ENCODE data around the gene MVB12B. TPM values are rescaled to one million over a fixed set of nuclear protein-coding genes. Genes with fewer than 3 reads are reported as not detected.

The MVB12B gene
- total and polyA plus RNA-seq, 10 donors = 2.8 to 52.4 (median 34.8) TPM

GRCh38 chr9:126470241-126470993 lies 143.8 kb downstream of the MVB12B start:
- DNase-seq = peak; percentile 79
- no peak for TF ChIP-seq CTCF (IDR thresholded peaks at IDR 0.05 in 8 of 11, conservative IDR thresholded peaks at IDR 0.05 in 3 of 11)
- Histone ChIP-seq H3K4me1 (peaks cover 41 to 84% (median 61%) of the 10 kb centered on the region in 6 donors), H3K9me3 (no peaks in the 10 kb centered on the region), H3K4me3 (peak overlapping the region in 2 of 8 donors; percentile 30 to 60), H3K27me3 (replicated peaks in 1 of 7) (no peaks in the 10 kb centered on the region), H3K27ac (peak overlapping the region; percentile 65 to 94 (median 84)), H3K36me3 (peaks cover 0 to 22% (median 0%) of the 10 kb centered on the region in 6 donors)
- intact Hi-C loops (cut with DNase I; ENCODE audit: low total_unique reads) = no loop called here
- 35 to 53% (median 36%) methylated on average over 9 to 12 of the region's 12 CpGs for WGBS, 5 donors

- peak overlapping the region in 5 of 8 donors; percentile 4 to 60 (median 26) for H3K4me3 ChIP-seq
- no peak for TF ChIP-seq POLR2A (IDR thresholded peaks at IDR 0.05)
- peak in 1 of 11 experiments; percentile 19 for TF ChIP-seq CTCF (IDR thresholded peaks at IDR 0.05 in 8 of 11, conservative IDR thresholded peaks at IDR 0.05 in 3 of 11)
- peak; percentile 68 to 89 (median 78) for TF ChIP-seq POLR2AphosphoS5 (IDR thresholded peaks at IDR 0.05)
- intact Hi-C loops (cut with DNase I; ENCODE audit: low total_unique reads) = no loop called here
- H3K4me1 ChIP-seq = peaks cover 41 to 92% (median 61%) of the 10 kb centered on the region in 6 donors
- H3K9me3 ChIP-seq = no peaks in the 10 kb centered on the region
- 18 to 42% (median 25%) methylated on average over 16 to 17 of the region's 17 CpGs for WGBS, 5 donors
- peaks cover 0 to 25% (median 0%) of the 10 kb centered on the region in 6 donors for H3K36me3 ChIP-seq
- H3K27ac ChIP-seq = peak overlapping the region; percentile 65 to 94 (median 84)
- no peaks in the 10 kb centered on the region for H3K27me3 ChIP-seq (replicated peaks in 1 of 7)
- peak; percentile 91 for DNase-seq
Measured at GRCh38 chr9:126471084-126471624, 144.5 kb downstream of the MVB12B start.

- no peaks in the 10 kb centered on the region for H3K27me3 ChIP-seq (replicated peaks in 1 of 7)
- intact Hi-C loops (cut with DNase I; ENCODE audit: low total_unique reads) = no loop called here
- peaks cover 0 to 24% (median 0%) of the 10 kb centered on the region in 6 donors for H3K36me3 ChIP-seq
- WGBS, 5 donors = 57 to 69% (median 64%) methylated on average over 7 of the region's 7 CpGs
- H3K4me1 ChIP-seq = peaks cover 41 to 88% (median 61%) of the 10 kb centered on the region in 6 donors
- TF ChIP-seq CTCF (IDR thresholded peaks at IDR 0.05 in 8 of 11, conservative IDR thresholded peaks at IDR 0.05 in 3 of 11) = no peak
- no peak for TF ChIP-seq POLR2A (IDR thresholded peaks at IDR 0.05)
- no peak for TF ChIP-seq POLR2AphosphoS5 (IDR thresholded peaks at IDR 0.05)
- peak overlapping the region; percentile 65 to 94 (median 84) for H3K27ac ChIP-seq
- no peak for DNase-seq
- H3K4me3 ChIP-seq = no peak overlapping the region
- H3K9me3 ChIP-seq = peaks cover 0 to 4% (median 0%) of the 10 kb centered on the region in 8 donors
Measured at GRCh38 chr9:126472198-126472947, 145.7 kb downstream of the MVB12B start.
